AG09319 (cell line): Measurements from ENCODE around the gene KNDC1.

Experiments
- DNase-seq: peaks from one replicate; pipeline ENCODE4 v3.0.0-alpha.2; 2010; ENCODE audit warnings: low read depth; ENCODE audit errors: extremely low read depth
- TF ChIP-seq, protein P1 (sequence below): IDR thresholded peaks from 2 replicates; pipeline ENCODE4 v1.5.1; 2011; ENCODE audit warnings: low read depth, mild to moderate bottlenecking, inconsistent platforms, low read length, moderate library complexity

Gene KNDC1

DNA sequence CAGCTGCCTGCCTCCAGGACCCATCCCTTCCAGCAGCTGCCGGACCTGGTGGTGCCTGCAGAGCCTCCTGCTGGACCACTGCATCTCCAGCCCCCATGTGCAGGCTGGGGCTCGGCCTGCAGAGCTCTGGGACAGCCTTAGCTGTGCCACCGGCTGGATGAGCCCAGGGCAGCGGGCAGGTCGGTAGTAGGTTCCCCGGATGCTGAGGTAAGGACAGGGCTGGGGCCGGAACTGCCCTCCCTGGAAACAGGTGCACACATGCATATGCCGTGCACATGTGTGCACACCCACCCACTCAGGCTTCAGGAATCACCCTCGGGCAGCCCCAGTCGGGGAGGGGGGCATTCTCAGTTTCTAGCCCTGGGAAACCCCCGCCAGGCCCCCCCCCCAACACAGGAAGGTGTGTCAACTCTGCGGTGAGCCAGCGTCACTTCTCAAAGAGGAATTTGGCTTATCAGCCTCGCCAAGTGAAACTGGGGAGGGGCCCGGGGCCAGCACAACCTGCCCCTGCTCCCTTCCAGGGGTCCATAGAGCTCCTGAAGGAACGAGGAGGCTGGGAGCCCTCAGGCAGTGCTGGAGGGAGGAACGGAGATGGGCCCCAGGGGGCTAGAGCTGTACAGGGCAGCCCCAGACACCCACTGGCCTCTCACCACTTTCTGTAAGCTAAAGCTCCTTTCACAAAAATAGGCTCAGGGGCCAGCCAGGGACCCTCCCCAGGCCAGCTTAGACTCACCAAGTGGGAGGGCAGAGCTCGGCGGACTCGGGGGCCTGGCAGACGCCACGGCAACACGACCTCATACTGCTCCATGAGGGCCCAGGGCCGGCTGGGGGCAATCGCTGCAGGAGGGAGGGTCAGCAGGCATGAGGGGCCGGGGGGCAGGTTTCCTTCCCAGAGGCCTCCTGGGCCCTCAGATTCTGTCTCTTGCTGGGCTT lies 115.0 kb downstream of the KNDC1 start:
- TF ChIP-seq, protein P1, sequence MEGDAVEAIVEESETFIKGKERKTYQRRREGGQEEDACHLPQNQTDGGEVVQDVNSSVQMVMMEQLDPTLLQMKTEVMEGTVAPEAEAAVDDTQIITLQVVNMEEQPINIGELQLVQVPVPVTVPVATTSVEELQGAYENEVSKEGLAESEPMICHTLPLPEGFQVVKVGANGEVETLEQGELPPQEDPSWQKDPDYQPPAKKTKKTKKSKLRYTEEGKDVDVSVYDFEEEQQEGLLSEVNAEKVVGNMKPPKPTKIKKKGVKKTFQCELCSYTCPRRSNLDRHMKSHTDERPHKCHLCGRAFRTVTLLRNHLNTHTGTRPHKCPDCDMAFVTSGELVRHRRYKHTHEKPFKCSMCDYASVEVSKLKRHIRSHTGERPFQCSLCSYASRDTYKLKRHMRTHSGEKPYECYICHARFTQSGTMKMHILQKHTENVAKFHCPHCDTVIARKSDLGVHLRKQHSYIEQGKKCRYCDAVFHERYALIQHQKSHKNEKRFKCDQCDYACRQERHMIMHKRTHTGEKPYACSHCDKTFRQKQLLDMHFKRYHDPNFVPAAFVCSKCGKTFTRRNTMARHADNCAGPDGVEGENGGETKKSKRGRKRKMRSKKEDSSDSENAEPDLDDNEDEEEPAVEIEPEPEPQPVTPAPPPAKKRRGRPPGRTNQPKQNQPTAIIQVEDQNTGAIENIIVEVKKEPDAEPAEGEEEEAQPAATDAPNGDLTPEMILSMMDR: no peak
- no peak for DNase-seq

- DNase-seq: no peak
Observed at GRCh38 chr10:133275684-133276092, 115.7 kb downstream of the KNDC1 start.

More at GRCh38 chr10:133275684-133276092, 115.7 kb downstream of the KNDC1 start:
- TF ChIP-seq, protein P1: no peak
